Muscle of arm (tissue), 14 donors: ENCODE results near the gene CLNK. TPM values are rescaled to one million over a fixed set of nuclear protein-coding genes. Genes with fewer than 3 reads are reported as not detected.

Experiments used
- DNase-seq: peaks from one replicate; pipeline ENCODE4 v3.0.0-alpha.2; 2013
- long read RNA-seq, 11 donors: transcript quantifications; one replicate each; lab custom pipeline, GENCODE V29; 2026
- polyA plus RNA-seq, 12 donors: library from polyadenylated mRNA; unstranded; fragments of 120-200 nt; gene quantifications; one replicate each; pipeline ENCODE4 v1.2.1, GENCODE V29; 2013; ENCODE audit not compliant: insufficient read length in 12 of 12

CLNK gene, protein sequence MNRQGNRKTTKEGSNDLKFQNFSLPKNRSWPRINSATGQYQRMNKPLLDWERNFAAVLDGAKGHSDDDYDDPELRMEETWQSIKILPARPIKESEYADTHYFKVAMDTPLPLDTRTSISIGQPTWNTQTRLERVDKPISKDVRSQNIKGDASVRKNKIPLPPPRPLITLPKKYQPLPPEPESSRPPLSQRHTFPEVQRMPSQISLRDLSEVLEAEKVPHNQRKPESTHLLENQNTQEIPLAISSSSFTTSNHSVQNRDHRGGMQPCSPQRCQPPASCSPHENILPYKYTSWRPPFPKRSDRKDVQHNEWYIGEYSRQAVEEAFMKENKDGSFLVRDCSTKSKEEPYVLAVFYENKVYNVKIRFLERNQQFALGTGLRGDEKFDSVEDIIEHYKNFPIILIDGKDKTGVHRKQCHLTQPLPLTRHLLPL
- under 1 TPM in 10 of 12 donors, not detected in 2; 0.07 to 0.90 (median 0.24) TPM for polyA plus RNA-seq
- long read RNA-seq, donor 1 = 0 reads
- long read RNA-seq, donor 2 = 0 reads
- long read RNA-seq, donor 3 = 0 reads
- long read RNA-seq, donor 4 = 0 reads
- long read RNA-seq, donor 5 = 0 reads
- long read RNA-seq, donor 6 = 0 reads
- long read RNA-seq, donor 7 = 0 reads
- long read RNA-seq, donor 8 = 0 reads
- long read RNA-seq, donor 9 = 0 reads
- long read RNA-seq, donor 10 = 0 reads
- long read RNA-seq, donor 11 = 0 reads

DNA sequence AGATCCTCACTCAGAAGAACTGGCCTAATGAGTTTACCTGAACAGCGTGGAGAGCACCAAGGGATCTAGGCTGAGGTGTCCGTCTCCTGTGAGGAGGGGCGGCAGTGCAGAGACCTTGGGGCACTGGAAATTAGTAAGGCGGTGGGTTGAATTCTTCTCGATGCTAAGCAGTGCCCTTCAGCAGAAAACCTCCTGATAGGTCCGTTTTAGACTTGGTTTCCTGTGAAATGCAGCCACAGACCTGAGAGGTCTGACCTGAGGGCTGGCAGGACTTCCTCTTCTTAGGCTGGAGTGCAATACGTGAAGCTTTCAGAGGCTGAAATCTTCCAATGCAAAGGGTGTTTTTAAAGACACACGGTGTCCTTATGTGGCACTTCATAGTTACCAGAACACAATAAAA, at the start of gene CLNK:
CLNK (minus strand) TSS at position 138 of the 400 bp plus-strand sequence. CDS start 16,899 bp downstream, outside the sequence.
- DNase-seq = no peak

DNA sequence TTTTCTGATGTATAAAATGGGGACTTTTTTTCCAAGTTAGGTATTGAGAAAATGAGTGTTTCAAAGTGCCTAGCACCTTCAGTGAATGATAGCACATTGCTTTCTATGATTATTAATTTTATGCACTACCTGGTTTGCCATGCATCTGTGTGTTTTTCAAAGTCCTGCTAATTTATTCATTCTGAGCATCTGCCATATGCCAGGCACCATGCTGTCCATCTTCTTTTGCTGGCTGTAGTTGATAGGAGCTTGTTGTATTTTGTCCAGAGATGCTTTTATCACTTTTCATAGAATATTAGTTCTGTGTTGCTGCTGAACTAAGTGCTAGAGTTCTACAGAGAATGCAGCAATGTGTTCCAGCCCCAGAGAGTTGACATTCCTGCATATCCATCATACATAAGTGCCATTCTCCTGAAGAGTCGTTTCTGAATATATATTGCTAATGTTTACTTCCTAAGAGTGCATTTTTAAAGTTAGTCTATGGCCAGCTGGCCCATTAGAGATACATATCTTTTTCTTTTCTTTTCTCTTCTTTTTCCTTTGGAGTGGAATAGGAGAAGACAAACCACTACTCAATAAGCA, 49.0 kb upstream of the CLNK start:
- no peak for DNase-seq

DNA sequence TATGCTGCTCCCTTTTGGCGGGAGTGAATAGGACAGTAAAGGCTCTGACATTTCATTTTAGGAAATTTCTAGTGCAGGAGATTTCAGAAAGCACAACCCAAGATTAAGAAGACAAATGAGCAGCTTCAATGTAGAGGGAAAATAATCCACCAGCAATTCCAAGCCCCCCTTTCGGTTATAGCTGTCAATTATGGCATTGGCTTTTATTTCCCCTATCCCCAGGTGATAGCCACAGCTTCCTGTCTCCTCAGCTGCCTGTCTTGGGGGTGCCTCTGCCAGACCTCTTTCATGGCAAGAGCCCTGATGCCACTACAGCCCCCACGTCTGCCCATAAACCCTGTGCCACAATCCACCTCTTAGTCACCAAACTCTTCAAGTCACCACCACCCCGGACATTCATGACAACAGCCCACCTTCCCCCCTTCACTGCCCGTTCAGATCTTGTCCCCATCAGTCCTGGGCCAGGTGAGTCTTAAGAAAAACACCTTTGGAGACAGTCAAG, 48.4 kb upstream of the CLNK start:
- no peak for DNase-seq

DNA sequence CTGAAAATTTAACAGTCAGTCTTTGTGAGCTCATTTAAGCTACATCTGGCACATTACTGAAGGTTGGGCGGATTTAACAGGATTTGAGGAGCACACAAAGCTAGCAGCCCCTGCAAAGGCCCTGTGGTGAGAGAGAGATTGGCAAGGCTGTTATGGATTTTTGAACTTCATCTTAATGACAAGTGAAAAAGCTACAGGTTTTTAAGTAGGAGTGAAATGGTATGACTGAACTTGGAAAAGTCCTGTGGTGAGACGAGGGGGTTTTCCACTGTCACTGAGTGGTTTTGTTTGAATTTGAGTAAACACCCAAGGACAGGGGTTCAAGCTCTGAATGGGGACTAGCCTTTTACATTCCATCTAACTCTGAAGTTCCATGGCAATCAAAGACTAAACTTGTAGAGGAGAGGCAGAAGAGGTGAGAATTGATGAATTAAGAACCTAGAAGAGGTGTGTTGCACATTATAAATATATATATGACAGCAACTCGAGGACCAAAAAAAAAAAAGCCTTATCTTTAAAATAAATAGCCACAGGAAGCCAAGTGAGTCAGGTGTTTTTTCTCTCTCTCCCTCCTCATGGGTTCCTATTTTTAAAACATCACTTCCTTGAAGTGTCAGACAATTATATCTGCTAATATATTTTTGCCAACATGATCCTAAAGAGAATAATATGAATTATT, 47.8 kb upstream of the CLNK start:
- no peak for DNase-seq

DNA sequence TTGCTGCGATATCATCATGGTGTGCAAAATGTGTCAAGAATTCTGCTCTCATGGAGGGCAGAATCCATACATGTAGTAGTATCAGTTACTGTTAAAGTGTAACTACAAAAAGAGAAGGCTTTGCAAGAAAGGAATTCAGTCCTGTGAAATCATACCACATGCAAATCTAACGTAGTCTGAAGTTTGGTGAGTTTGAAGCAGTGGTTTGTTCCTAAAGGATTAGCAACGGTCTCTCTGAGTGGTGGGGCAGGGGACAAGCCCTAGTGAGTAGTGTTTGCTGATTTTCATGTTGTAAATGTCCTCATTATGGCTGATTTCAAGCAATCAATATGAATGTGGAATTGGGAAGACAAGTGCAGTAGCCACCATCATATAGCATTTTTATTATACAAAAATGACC, 47.1 kb upstream of the CLNK start:
- DNase-seq = no peak

DNA sequence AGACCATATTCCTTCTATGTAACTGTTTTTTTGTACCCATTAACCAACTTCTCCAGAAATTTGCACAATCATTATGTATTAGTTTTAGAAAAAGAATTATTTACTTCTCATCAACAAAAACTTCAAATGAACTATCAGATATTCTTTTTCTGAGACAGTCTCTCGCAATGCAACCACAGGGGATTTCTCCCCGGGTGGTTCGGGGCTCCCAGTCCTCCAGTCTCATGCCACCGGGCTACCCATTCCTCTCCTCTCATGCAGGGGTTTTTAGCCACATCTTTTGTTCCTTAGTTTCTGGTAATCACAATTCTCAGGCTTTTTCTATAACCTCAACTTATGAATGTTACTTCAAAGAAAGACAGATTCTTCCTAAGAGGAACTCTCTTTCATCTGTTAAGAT, 46.6 kb upstream of the CLNK start:
- no peak for DNase-seq

DNA sequence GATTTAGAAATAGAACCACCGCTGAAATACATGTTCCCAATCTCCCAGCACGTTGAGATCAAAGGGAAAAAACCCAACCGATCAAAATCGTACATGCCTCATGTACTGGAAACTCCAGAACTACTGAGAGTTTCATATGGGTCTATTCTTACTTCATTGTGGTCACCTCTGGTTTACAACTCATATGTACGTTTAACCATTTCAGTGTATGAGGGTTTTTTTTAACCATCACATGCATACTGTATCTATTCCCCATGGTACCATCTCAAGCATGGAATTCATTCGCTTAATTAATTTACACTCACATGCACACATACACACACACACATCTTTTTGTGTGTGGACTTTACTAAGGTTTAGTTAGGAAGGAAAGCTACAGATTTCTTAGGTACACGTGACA, 46.0 kb upstream of the CLNK start:
- no peak for DNase-seq

DNA sequence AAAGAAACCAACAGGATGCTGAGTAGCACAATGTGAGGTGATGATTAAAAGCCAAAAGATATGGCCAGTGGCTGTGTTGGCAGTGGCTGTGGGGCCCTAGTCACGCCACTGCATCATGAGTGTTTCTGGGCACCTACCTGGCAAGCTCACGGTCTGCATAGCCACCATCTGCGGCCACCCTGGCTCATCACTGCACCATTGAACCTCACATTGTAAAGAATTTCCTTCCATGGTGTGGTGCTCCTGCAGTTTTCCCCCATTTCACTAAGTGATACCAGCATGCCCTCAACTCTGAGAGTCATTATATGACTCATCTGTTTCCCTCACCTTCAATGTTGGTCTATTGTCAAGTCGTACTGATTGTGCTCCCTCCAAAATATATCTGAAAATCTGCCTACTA, 45.5 kb upstream of the CLNK start:
- no peak for DNase-seq

DNA sequence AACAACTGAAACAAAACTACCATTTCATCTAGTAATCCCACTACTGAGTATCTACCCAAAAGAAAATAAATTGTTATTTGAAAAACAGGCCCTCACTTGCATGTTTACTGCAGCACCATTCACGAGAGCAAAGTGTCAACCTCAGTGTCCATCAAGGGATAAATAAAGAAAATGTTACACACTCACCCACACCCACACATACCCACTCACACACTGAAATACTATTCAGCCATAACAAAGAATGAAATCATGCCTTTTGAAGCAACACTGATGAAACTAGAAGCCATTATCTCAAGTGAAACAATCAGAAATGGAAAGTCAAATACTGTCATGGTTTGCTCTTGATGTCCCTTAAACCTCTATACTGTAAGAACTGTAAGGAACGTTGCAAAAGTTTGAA, 44.8 kb upstream of the CLNK start:
- DNase-seq = no peak

DNA sequence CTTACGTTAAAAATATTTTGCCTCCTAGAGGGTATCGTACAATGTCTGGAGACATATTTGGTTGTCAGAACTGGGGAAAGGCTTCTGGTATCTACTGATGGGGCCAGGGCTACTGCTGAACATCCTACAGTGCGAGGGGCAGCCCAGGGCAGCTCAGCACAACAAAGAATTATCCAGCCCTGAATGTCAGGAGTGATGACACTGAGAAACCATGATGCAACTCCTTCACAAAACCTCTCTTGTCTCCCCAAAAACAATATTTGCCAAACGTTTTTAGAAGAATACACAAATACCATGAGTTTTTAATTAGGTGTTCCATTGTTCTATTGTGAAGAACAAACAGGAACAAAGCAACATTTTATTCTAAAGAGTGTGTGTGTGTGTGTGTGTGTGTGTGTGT, 43.4 kb upstream of the CLNK start:
- no peak for DNase-seq

DNA sequence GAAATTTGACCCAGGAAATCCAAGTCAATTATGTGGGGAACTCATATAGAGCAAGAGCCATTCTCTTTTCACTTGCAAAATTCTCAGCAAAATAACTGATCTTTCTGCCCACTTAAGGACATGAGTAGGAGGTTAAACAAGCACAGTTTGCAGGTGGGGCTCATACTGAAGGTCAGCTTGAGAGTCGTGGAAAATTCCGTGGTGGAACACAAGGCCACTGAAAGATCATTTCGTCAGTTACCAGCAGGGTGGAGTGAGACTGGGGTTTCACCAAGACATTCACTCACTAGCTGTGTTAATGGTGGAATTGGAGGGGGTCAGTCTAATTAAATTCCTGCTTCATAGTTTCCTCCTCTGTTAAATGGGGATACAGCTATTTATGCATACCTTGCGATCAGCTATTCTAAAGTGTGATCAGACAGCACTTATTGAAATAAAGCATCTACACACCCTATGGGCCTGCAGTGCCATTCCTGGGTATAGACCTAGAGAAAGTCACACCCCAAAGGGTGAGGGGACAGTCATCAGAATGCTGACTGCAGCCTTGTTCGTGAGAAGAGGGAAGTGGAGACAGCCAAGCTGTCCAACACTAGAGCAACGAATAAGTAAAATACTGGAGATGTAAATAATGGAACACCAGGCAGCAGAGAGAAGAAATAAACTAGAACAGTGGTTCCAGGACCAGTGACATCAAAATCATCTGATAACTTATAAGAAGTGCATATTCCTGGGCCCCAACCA, 42.7 kb upstream of the CLNK start:
- DNase-seq = no peak

DNA sequence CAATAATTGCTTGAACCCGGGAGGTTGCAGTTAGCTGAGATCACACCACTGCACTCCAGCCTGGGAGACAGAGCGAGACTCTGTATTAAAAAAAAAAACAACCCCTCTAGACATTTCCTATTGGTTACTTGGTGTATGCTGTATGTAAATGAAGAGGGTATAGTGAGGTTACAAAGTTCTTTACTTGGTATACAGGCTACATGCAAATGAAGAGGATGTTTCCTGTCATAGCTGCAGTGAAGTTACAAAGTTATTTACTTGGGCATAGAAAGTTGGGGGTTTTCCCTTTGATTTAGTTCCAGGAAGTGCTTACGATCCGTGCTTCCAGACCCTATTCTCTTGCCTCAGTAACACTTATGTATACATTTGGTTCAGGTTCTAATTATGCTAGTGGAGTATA, 38.4 kb upstream of the CLNK start:
- no peak for DNase-seq

DNA sequence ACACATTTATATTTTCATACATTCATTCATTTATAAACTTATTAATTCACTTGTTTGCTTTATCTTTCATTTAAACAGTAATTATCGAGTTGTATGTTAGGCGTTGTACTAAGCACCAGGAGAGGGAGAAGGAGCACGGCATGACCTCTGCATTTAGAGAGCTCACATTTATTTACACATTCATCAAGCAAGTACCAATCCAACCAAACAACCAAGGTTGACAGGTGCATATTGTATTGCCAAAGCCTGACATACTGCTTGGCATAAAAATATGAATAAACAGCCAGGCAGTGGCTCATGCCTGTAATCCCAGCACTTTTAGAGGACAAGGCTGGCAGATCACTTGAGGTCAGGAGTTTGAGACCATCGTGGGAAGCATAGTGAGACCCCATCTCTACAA, 37.0 kb upstream of the CLNK start:
- DNase-seq = no peak

DNA sequence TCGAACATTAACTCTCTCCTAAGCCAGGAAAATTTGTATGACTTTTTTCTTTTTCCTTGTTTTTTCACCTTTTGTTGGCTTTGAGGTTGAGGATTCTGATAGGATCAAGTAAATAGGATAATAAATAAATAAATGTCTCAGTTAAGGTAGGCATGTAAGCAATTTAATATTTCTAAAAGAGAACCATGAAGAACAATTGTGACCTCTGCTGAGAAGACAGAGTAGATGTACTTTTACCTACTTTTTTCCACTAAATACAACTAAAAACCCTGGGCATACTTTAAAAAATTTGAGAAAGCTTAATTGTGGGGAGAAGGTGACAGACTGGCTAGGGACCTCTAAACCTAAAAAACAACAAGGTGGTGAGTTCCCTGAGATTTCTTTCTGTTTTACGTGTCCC, 31.6 kb upstream of the CLNK start:
- no peak for DNase-seq

DNA sequence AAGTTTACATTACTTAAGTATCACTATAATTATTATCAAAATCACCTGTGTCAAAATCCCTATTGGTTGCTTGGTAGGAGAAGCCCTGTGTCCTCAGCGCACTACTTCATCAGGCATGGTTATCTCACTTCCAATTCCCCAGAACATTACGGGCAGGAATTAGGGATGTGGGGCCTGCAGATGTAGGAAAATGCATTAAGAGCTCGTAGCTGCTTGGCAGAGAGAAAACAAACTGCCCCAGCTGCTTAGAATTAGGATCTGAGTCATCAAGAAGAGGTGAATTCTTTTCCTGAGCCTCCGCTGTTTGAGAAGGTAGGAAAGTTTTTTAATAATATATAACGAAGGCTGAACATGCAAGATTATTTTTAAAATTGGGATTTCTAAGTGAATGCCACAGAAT, 31.1 kb upstream of the CLNK start:
- peak; percentile 22 for DNase-seq

DNA sequence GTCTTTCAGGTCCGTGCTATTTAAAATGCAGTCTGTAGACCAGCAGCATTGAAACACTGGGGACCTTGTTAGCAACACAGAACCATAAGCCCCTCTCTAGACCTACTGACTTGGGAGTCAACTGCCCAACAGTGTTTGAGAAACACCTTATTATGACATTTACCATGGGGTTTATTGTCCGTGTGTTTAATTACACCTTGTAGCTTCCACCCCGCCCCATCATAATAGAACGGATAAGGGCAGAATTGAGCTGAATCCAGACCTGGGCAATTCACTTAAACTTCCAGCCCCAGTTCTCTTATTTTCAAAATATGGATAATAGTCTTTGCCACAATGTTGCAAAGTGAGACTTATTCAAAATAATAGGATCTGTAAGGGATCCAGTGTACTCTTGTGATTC, 30.6 kb upstream of the CLNK start:
- DNase-seq = no peak

DNA sequence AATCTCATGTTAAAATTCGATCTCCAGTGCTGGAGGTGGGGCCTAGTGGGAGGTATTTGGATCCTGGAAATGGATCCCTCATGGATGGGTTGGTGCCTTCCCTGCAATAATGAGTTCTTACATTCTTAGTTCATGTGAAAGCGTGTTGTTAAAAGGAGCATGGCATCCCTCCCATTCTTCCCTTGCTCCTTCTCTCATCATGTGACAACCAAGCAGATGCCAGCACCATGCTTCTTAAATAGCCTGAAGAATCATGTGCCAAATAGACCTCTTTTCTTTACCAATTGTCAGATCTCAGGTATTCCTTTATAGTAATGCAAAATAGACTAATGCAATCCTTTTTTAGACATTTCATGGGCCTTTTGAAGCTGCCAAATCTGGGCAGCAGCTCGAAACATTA, 29.0 kb upstream of the CLNK start:
- DNase-seq = no peak

DNA sequence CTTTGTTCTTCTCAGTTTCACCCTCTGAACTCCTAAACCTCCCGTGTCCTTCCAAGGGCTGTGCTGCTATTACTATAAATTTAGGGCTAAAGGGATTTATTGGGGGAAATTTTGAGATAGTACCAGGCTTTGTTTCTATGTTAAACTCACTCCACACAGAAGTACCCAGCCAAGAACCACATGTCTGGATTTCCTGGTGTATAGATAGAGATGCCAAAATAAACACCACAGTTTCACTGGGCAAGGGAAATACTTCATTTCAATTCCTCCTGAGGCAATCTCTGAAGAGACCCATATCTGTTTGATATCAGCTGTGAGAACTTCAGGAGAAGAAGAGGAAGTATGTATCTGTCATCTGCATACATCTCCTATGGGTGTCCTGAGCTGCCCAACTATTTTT, 21.7 kb upstream of the CLNK start:
- DNase-seq = no peak

DNA sequence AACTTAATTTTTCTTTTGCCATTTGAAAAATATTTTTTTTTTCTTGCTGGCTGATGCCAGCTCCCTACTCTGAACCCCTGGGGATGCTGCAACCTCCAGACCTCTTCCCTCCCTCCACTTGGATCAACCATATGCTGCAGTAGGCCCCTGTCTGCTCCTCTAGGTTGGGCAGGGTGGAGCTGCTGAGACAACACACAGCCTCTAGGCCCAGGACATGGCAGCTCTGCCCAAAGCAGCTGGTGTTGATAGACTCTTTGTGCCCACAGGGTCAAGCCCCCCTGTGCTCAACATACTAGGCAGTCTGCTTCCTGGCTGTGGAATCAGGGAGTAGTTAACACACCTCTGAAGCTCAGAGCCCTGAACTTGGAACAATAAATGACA, 19.9 kb upstream of the CLNK start:
- no peak for DNase-seq

DNA sequence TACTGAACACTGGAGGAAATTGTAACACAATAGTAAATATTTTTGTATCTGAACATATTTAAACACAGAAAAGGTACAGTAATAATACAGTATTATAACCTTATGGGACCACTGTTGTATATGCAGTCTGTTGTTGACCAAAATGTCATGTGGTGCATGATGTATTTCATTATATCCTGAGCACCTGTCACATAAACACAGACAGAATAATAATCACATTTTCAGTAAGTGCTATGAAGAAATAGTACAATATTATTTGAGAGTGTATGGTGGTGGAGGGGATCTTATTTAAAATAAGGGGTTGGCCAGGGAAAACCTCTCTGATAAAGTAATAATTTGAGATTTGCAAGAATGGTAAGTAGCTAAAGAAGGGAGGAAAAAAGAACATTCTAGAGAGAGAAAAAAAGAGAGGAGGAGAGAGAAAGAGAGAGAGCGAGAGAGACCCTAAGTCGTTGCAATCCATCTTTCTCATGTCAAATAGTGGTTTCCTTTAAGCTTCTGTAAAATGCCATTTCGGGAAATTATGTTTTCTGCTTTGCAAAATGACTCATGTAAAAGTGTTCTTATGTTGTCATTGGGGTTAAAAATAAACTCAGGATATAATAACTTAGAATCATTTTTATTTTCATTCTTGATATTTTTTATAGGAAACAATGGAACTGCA, 19.3 kb upstream of the CLNK start:
- DNase-seq = no peak

DNA sequence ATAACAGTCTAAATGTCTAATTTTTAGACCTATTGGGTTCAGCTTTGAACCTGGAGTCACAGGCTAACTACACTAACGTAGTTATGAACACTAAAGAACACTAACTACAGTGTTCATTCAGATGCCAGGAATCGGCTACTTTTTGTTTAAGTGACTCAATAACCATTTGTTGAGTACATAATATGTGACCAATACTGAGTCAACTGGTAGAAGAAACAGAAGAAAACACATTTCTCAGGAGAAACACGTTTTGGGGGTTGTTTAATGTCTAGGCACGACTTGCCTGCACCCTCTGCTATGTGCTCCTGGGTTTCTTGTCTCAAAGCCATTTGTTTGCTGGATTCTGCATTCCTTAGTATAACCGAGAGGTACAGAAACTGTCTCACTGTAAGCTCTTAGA, 18.6 kb upstream of the CLNK start:
- DNase-seq = no peak
